Memory B cell (primary cell): ENCODE data around the gene HOXD11.

ENCODE experiments used
- ATAC-seq: fragments of 150-1000 bp; cut with Tn5 transposase; 2 replicates; pipeline ENCODE4 v1.10.0; 2021; ENCODE audit warnings: low read depth, mild to moderate bottlenecking, moderate library complexity
- DNase-seq, 2 donors: peaks; one replicate each; pipeline ENCODE4 v3.0.0; 2022; ENCODE audit warnings: low spot score in 2 of 2
- H3K27ac Mint-ChIP-seq: one replicate; pipeline ENCODE4 v1.8.0; 2022; ENCODE audit warnings: mild to moderate bottlenecking, moderate library complexity, mixed read lengths
- H3K27me3 Mint-ChIP-seq: one replicate; pipeline ENCODE4 v1.8.0; 2022; ENCODE audit warnings: mixed read lengths
- H3K36me3 Mint-ChIP-seq: one replicate; pipeline ENCODE4 v1.8.0; 2022; ENCODE audit warnings: mild to moderate bottlenecking, mixed read lengths
- H3K4me1 Mint-ChIP-seq: one replicate; pipeline ENCODE4 v1.8.0; 2022; ENCODE audit warnings: mixed read lengths
- H3K4me3 Mint-ChIP-seq: one replicate; pipeline ENCODE4 v1.8.0; 2022; ENCODE audit warnings: mild to moderate bottlenecking, moderate library complexity, mixed read lengths
- H3K9me3 Mint-ChIP-seq: one replicate; pipeline ENCODE4 v1.8.0; 2022; ENCODE audit warnings: mixed read lengths

The HOXD11 gene

DNA sequence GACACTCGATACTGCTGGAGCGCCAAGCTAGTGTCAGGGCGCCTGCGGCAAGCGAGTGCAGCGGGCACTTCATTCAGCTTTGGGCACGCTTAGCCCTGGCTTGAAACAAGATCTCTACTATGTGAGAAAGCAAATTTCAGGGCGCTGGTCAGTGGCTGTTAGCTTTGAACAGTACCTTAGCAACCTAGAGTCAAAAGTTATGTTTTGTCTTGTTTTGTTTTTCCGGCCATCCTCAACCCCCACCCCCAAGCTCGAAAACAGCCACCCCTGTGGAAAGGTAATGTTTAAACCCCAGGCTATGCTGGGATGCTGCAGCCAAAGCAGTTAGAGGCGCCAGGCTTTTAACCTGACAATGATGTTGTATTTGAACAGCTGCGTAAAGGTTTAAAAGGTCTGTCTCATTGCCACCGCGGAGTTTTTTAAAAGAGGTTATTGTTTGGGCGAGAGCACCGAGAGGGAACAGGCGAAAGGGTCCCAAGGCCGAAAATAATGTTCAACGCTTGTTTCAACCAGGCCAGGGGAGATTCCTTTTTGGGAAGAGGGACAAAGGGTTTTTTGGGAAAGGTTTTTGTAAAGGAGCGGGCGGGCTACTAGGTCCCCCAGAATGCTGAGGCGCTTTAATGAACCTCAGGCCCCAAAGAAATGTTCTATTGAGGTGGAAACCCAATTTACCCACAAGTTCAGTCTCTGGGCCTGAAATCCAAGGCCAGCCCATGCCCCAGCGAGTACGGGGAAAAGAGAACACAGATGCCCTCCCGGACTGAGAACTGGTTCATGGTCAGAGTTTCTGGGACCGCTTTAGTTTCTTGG lies 7.2 kb downstream of the HOXD11 start:
- Mint-ChIP-seq H3K36me3 (no peaks in the 10 kb centered on the region), H3K9me3 (peaks cover 1% of the 10 kb centered on the region), H3K4me3 (no peak overlapping the region), H3K27ac (no peak overlapping the region), H3K27me3 (peaks cover 32% of the 10 kb centered on the region), H3K4me1 (peaks cover 6% of the 10 kb centered on the region)
- no peak for ATAC-seq
- no peak for DNase-seq

DNA sequence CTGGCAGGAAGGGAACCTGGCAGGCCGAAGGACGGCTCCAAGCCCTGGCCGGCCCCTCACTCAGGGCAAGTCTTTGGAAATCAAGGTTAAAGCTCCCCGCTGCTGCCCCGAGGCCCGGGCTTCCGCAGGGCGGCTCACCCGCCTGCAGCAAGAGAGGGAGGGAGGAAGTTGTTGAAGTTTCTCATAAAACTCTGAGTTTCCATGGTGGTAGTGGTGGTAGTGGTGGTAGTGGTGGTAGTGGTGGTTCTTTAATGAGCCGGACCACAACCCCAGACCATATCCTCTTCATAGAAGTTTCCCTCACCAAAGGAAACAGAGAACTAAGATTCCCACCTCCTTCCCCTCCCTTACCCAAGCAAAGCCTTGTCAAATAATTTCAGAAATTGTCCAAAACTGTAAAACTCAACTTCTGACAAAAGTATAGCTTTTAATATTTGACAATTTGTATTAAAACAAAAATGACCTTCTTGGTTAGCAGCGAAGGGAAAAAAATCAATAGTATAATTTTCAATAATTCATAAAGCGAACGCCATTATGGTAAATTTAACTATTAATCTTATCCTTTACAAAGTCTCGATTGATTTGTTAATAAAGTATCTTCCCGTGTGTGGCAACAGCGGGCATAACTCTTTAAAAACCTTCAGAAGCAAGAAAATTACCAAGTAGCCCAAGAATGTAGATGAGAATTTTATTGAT lies 8.0 kb downstream of the HOXD11 start:
- Mint-ChIP-seq H3K27me3 (peaks cover 33% of the 10 kb centered on the region), H3K27ac (no peak overlapping the region), H3K4me1 (peaks cover 6% of the 10 kb centered on the region), H3K9me3 (no peaks in the 10 kb centered on the region), H3K36me3 (no peaks in the 10 kb centered on the region), H3K4me3 (no peak overlapping the region)
- ATAC-seq, result no peak
- no peak for DNase-seq

DNA sequence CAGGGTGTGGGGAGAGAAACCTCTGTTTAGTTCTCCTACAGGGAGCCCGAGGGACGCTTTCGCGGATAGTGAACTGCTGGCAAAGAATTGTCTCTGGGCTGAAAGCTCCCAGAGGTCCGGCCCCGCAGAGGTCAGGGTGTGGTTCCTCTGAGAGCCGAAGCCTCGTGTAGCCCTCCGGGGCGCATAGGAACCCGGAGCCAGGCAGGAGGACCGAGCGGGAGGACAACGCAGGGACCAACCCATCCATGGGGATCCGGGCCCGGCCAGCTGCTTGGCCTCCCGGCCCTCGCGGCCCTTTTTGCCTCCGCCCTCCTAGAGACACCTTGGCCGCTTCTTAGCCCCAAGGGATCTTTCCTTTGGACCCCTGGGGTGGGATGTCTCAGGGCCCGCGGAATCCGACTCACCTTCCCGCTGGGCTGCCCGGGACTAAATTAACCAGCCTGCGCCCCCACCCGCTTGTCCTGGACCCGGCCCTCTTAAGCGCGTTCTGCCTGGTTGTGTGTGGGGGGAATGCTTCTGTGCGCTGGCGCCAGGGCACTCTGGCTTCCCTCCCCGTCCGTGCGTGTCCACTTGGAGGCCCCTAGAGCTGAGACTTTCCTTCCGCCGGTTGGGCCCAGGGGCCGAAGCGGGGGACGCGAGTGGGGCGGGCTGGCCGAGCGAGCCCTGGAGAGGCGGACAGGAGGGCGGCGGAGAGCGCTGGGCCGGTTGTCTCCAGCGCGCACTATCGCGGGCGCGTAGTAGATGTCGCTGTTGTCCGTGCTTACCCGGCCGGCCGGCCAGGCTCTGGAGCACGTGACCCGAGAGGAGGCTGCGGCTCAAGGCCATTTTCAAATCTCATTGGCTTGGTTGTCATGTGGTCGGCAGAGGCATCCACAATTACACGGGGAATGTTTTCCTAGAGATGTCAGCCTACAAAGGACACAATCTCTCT lies 9.1 kb downstream of the HOXD11 start, which contains the start of gene HOXD10:
HOXD10 (plus strand) TSS at position 896 of the 931 bp plus-strand sequence. CDS start 56 bp downstream, outside the sequence.
- Mint-ChIP-seq H3K4me3 (no peak within 1 kb of the TSS), H3K4me1 (peaks cover 5% of the 10 kb centered on the region), H3K27me3 (peaks cover 37% of the 10 kb centered on the region), H3K27ac (no peak within 1 kb of the TSS), H3K9me3 (no peaks in the 10 kb centered on the region), H3K36me3 (no peaks in the 10 kb centered on the region)
- DNase-seq (no peak), ATAC-seq (no peak)

DNA sequence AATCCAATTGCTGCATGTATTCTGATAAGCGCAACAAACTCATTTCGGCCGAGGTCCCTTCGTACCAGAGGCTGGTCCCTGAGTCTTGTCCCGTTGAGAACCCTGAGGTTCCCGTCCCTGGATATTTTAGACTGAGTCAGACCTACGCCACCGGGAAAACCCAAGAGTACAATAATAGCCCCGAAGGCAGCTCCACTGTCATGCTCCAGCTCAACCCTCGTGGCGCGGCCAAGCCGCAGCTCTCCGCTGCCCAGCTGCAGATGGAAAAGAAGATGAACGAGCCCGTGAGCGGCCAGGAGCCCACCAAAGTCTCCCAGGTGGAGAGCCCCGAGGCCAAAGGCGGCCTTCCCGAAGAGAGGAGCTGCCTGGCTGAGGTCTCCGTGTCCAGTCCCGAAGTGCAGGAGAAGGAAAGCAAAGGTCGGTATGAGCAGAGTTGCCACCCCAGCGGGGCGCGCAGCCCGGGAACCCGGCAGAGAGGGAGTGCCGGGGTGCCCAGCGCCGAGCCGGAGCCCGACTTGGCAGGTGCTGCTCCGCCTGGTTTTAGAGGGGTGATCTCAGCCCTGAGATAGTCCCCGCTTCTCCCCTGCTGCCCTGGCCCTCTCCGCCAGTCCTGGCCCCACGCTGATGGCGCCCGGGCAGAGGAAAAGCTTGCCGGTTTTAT lies 10.2 kb downstream of the HOXD11 start:
- no peak overlapping the region for H3K27ac Mint-ChIP-seq
- no peaks in the 10 kb centered on the region for H3K36me3 Mint-ChIP-seq
- no peak overlapping the region for H3K4me3 Mint-ChIP-seq
- ATAC-seq (no peak), DNase-seq (no peak)
- no peaks in the 10 kb centered on the region for H3K9me3 Mint-ChIP-seq
- peaks cover 35% of the 10 kb centered on the region for H3K27me3 Mint-ChIP-seq
- peaks cover 4% of the 10 kb centered on the region for H3K4me1 Mint-ChIP-seq

DNA sequence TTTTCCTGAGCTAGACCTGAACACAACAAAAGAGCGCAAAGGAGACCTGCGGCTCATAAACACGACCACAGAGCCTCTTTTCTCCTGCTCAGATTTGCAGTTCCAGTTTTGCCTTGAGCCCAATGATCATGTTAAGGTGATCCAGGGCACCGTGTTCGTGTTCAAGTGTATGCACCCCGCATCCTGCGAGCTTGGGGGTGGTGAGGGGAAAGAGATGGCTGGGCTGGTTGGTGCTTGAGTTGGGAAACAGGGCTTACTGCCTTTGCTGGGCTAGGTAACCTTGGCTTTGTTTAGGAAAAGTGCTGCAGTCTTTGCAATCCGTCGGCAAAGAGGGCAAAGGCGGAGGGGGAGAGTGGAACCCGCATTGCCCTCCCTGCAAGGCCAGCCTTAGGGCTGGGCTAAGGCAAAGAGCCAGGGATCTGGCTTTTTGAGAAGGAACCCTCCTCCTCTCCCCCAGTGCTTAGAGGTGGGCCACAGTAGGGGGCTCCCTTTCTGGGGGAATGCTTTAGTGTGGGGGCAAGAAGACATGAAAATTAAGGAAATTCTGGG lies 10.8 kb downstream of the HOXD11 start:
- no peak for ATAC-seq
- H3K27me3 Mint-ChIP-seq, result peaks cover 35% of the 10 kb centered on the region

DNA sequence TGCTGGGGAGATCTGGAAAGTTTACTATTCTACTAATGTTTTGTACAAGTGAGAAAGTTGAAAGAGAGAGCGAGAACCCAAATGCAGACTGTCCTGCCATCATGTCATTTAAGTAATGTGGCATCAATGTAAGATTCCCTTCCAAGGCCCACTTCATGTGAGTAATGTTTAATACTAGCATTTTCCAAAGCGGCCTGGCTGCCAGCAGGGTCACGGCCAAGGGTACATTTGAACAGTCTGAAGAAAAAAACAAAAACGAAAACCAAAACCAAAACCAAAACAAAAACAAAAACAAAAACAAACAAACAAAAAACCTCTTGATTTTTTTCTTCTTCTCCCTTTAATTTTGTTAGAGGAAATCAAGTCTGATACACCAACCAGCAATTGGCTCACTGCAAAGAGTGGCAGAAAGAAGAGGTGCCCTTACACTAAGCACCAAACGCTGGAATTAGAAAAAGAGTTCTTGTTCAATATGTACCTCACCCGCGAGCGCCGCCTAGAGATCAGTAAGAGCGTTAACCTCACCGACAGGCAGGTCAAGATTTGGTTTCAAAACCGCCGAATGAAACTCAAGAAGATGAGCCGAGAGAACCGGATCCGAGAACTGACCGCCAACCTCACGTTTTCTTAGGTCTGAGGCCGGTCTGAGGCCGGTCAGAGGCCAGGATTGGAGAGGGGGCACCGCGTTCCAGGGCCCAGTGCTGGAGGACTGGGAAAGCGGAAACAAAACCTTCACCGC lies 11.7 kb downstream of the HOXD11 start:
- DNase-seq (no peak), ATAC-seq (no peak)
- Mint-ChIP-seq H3K27me3 (peaks cover 36% of the 10 kb centered on the region), H3K9me3 (no peaks in the 10 kb centered on the region), H3K4me3 (no peak overlapping the region), H3K4me1 (peaks cover 4% of the 10 kb centered on the region), H3K27ac (no peak overlapping the region), H3K36me3 (no peaks in the 10 kb centered on the region)

More for the DNA sequence above, 10.8 kb downstream of the HOXD11 start:
- H3K4me3 Mint-ChIP-seq, result no peak overlapping the region
- no peaks in the 10 kb centered on the region for H3K36me3 Mint-ChIP-seq
- no peaks in the 10 kb centered on the region for H3K9me3 Mint-ChIP-seq
- peaks cover 4% of the 10 kb centered on the region for H3K4me1 Mint-ChIP-seq
- no peak overlapping the region for H3K27ac Mint-ChIP-seq
- no peak for DNase-seq

DNA sequence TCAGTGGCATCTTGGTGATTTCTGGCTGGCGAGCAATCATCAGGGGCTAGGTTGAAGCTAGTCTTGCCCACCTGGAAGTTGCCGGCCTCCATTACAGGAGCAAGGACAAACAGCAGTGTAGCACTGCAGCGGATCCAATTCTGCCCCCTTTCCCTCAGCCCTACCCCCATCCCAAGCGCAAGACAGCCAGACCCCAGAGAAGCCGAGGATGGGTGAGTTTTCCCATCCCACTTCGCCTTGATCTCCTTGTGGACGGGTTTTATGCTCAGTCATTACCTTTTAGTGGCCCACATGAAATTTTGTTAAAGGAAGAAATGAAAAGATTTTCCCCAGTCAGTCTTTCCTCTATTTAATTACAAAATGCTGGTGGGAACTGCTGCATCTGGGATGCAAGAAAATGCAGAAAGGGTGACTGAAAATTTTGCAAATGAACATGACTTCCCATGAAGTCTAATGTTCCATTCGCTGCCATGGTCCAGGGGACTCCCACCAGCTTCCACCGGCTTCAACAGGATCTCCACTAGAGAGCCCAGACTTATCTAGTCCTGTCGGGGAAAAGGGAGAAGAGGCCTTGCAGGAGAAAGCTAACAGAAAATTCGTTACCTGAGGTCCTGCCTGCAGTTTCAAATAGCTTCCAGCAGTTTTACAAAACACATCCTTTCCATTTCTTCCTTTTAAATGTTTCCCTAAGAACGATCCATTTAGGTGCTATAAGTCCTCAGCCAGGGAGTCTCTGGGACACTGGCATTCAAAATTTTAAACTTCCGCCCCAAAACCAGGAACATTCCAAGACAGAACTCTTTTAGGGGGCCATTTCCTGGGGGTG lies 13.5 kb downstream of the HOXD11 start:
- no peak overlapping the region for H3K27ac Mint-ChIP-seq
- ATAC-seq (no peak), DNase-seq (no peak)

DNA sequence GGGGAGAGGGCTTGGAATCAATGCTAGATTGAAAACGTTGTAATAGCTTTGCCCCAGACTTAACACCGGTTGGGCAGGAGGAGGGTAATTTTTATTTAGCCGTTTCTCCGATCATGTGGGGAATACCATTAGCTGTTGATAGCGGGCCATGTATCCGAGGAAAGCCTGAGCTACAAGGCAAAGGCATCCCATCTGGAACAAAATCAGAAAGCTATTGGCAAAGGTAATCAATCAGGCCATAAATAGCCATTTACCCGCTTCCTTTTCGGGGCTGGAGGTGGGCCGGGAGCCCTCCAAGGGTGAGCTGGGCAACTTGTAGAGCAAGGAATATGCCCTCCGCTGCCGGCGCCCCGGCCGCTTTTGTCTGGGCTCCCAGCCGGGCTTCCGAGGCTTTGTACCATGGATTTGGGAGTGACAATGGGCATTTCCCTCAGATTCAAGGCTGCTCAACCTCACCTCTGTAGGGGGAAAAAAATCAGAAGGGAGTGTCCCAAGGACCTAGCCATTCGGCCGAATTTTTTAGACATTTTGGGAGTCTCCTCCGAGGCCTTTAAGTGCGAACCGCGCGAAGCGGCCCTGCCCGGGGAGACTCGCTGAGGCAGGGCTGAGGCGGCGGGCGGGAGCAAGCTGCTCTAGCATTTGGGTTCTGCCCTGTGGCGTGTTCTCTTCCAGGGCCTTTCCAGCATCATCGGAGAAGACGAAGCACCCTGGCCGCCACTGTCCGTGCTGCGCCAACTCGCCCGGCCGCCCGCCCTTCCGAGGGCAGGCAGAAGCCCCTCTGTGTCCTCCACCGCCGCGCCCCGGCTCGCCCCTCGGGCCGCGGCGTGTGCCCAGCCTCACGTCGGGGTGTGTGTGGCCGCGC lies 14.3 kb downstream of the HOXD11 start:
- Mint-ChIP-seq H3K4me3 (no peak overlapping the region), H3K4me1 (peaks cover 4% of the 10 kb centered on the region), H3K27ac (no peak overlapping the region), H3K36me3 (no peaks in the 10 kb centered on the region), H3K9me3 (no peaks in the 10 kb centered on the region), H3K27me3 (peaks cover 40% of the 10 kb centered on the region)
- no peak for DNase-seq
- ATAC-seq, result no peak

More for the DNA sequence above, 13.5 kb downstream of the HOXD11 start:
- Mint-ChIP-seq H3K36me3 (no peaks in the 10 kb centered on the region), H3K4me1 (peaks cover 4% of the 10 kb centered on the region), H3K27me3 (peaks cover 41% of the 10 kb centered on the region), H3K9me3 (no peaks in the 10 kb centered on the region), H3K4me3 (no peak overlapping the region)

DNA sequence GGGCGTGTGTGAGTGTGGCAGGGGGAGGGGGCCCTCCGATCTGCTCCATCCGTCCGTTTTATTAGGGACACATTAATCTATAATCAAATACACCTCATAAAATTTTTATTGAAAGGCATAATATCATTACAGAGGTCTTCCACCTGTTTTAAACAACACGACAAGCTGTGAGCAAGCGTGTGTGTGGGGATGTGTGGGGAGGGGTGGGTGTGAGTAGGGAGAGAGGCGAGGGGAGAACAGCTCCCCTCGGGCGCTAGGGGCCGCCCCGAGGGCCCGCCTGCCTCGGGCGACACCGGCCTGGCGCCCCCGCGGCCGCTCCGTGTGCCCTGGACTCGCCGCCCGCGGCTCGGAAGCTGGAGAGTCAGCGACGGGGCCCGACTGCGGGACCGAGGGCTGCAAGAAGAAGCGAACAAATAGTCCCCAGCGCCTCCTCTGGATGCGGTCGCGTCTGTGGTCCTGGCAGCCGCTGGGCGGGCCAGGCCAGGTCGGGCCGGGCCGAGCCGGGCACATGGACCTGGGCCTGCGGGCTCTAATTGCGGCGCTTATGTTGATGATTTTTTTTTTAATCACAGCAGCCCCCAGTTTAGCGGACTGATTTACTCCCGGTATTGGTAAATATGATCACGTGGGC lies 15.1 kb downstream of the HOXD11 start:
- ATAC-seq, result no peak
- no peak overlapping the region for H3K4me3 Mint-ChIP-seq
- no peaks in the 10 kb centered on the region for H3K36me3 Mint-ChIP-seq
- H3K27ac Mint-ChIP-seq, result no peak overlapping the region
- peaks cover 4% of the 10 kb centered on the region for H3K4me1 Mint-ChIP-seq
- peaks cover 35% of the 10 kb centered on the region for H3K27me3 Mint-ChIP-seq
- H3K9me3 Mint-ChIP-seq, result no peaks in the 10 kb centered on the region
- no peak for DNase-seq

DNA sequence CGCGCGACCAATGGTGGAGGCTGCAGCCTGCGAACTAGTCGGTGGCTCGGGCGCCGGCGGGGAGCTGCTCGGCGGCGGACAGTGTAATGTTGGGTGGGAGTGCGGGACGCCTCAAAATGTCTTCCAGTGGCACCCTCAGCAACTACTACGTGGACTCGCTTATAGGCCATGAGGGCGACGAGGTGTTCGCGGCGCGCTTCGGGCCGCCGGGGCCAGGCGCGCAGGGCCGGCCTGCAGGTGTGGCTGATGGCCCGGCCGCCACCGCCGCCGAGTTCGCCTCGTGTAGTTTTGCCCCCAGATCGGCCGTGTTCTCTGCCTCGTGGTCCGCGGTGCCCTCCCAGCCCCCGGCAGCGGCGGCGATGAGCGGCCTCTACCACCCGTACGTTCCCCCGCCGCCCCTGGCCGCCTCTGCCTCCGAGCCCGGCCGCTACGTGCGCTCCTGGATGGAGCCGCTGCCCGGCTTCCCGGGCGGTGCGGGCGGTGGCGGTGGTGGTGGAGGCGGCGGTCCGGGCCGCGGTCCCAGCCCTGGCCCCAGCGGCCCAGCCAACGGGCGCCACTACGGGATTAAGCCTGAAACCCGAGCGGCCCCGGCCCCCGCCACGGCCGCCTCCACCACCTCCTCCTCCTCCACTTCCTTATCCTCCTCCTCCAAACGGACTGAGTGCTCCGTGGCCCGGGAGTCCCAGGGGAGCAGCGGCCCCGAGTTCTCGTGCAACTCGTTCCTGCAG lies 15.8 kb downstream of the HOXD11 start, which contains the start of gene HOXD9:
HOXD9 (plus strand) TSS at position 37 of the 728 bp plus-strand sequence; CDS start at position 87, 50 bp downstream.
- Mint-ChIP-seq H3K36me3 (no peaks in the 10 kb centered on the region), H3K4me3 (no peak within 1 kb of the TSS), H3K27ac (no peak within 1 kb of the TSS), H3K27me3 (peaks cover 36% of the 10 kb centered on the region), H3K9me3 (no peaks in the 10 kb centered on the region), H3K4me1 (peaks cover 4% of the 10 kb centered on the region)
- DNase-seq (no peak), ATAC-seq (no peak)
